ENCODE measurements around the gene AK1.

GRCh38 chr9:127852829-127853228 lies 24.6 kb downstream of the AK1 start:
- TF ChIP-seq POLR2A (IDR thresholded peaks at IDR 0.05; ENCODE audit: low read length) (no peak), GATA1 (IDR thresholded peaks at IDR 0.05; ENCODE audit: low read depth, low read length) (no peak)

Measured in erythroblast (primary cell).